Natural killer cell treated with Interleukin-12 subunit alpha and Interleukin-12 subunit beta and Interleukin-15 and Interleukin-18, amount 100 ng/mL, for 72 hours (primary cell): Measurements from ENCODE around the gene CAB39L. TPM values are rescaled to one million over a fixed set of nuclear protein-coding genes. Genes with fewer than 3 reads are reported as not detected.
"Not testable (repeated sequence)": the region's sequence is repeated elsewhere in the genome, so short reads cannot be mapped to it uniquely, and the experiment has no call there.

Experiments
- ATAC-seq, 2 donors: fragments of 150-1000 bp; cut with Tn5 transposase in 1 of 2; sonication (Bioruptor Pico), chemical (Tn5 transposase) in 1 of 2; 2 replicates each; pipeline ENCODE4 v1.10.0; 2021
- DNase-seq: peaks from one replicate; pipeline ENCODE4 v3.0.0; 2022; ENCODE audit warnings: low spot score
- H3K27ac Mint-ChIP-seq, 2 donors: 1 replicate in 1 of 2; 2 replicates in 1 of 2; pipeline ENCODE4 v1.8.0; 2022; ENCODE audit warnings: mixed read lengths in 2 of 2, mild to moderate bottlenecking in 1 of 2, moderate library complexity in 1 of 2
- H3K27me3 Mint-ChIP-seq, 2 donors: 1 replicate in 1 of 2; 2 replicates in 1 of 2; pipeline ENCODE4 v1.8.0; 2022; ENCODE audit warnings: mixed read lengths in 2 of 2
- H3K36me3 Mint-ChIP-seq: one replicate; pipeline ENCODE4 v1.8.0; 2022; ENCODE audit warnings: mixed read lengths
- H3K4me1 Mint-ChIP-seq, 2 donors: 1 replicate in 1 of 2; 2 replicates in 1 of 2; pipeline ENCODE4 v1.8.0; 2022; ENCODE audit warnings: low read depth in 2 of 2, mixed read lengths in 2 of 2, mild to moderate bottlenecking in 1 of 2
- H3K4me3 Mint-ChIP-seq: one replicate; pipeline ENCODE4 v1.8.0; 2022; ENCODE audit warnings: mixed read lengths
- H3K9me3 Mint-ChIP-seq: 2 replicates; pipeline ENCODE4 v1.8.0; 2022; ENCODE audit warnings: mixed read lengths
- total RNA-seq, 2 donors: library from RNA; stranded (reverse); gene quantifications; one replicate each; pipeline ENCODE4 v1.2.3, GENCODE V29; 2022

CAB39L gene
- total RNA-seq, 2 donors from 2014 or later, result 6.4 to 8.1 TPM

- no peaks in the 10 kb centered on the region for H3K9me3 Mint-ChIP-seq
- ATAC-seq, result no peak
- no peaks in the 10 kb centered on the region for H3K36me3 Mint-ChIP-seq
- no peak overlapping the region for H3K4me3 Mint-ChIP-seq
- DNase-seq, result no peak
- no peaks in the 10 kb centered on the region for H3K27me3 Mint-ChIP-seq
- no peak overlapping the region for H3K27ac Mint-ChIP-seq
- no peaks in the 10 kb centered on the region for H3K4me1 Mint-ChIP-seq
Observed at GRCh38 chr13:49341941-49342340, 101.9 kb downstream of the CAB39L start.

GRCh38 chr13:49341517-49341916, 102.3 kb downstream of the CAB39L start:
- H3K27me3 Mint-ChIP-seq, result no peaks in the 10 kb centered on the region
- no peak for ATAC-seq
- no peaks in the 10 kb centered on the region for H3K4me1 Mint-ChIP-seq
- no peaks in the 10 kb centered on the region for H3K36me3 Mint-ChIP-seq
- H3K4me3 Mint-ChIP-seq, result no peak overlapping the region
- no peak overlapping the region for H3K27ac Mint-ChIP-seq
- no peaks in the 10 kb centered on the region for H3K9me3 Mint-ChIP-seq
- DNase-seq, result no peak

- H3K4me1 Mint-ChIP-seq, result no peaks in the 10 kb centered on the region
- H3K27ac Mint-ChIP-seq, result no peak overlapping the region
- no peak overlapping the region for H3K4me3 Mint-ChIP-seq
- DNase-seq (no peak), ATAC-seq (no peak)
- H3K27me3 Mint-ChIP-seq, result no peaks in the 10 kb centered on the region
- no peaks in the 10 kb centered on the region for H3K36me3 Mint-ChIP-seq
- no peaks in the 10 kb centered on the region for H3K9me3 Mint-ChIP-seq
Observed at GRCh38 chr13:49340161-49340560, 103.7 kb downstream of the CAB39L start.

- H3K4me1 Mint-ChIP-seq, result no peaks in the 10 kb centered on the region
- ATAC-seq (no peak), DNase-seq (no peak)
- no peaks in the 10 kb centered on the region for H3K27me3 Mint-ChIP-seq
- no peaks in the 10 kb centered on the region for H3K9me3 Mint-ChIP-seq
- no peak overlapping the region for H3K27ac Mint-ChIP-seq
- no peaks in the 10 kb centered on the region for H3K36me3 Mint-ChIP-seq
- no peak overlapping the region for H3K4me3 Mint-ChIP-seq
Observed at GRCh38 chr13:49336655-49337054, 107.2 kb downstream of the CAB39L start.

GRCh38 chr13:49330546-49330864, 113.4 kb downstream of the CAB39L start:
- Mint-ChIP-seq H3K27me3 (no peaks in the 10 kb centered on the region), H3K36me3 (no peaks in the 10 kb centered on the region), H3K4me1 (no peaks in the 10 kb centered on the region), H3K9me3 (no peaks in the 10 kb centered on the region), H3K4me3 (no peak overlapping the region), H3K27ac (no peak overlapping the region)
- ATAC-seq, result no peak
- no peak for DNase-seq

- Mint-ChIP-seq H3K36me3 (no peaks in the 10 kb centered on the region), H3K4me1 (no peaks in the 10 kb centered on the region), H3K4me3 (no peak overlapping the region), H3K27me3 (no peaks in the 10 kb centered on the region), H3K27ac (no peak overlapping the region), H3K9me3 (no peaks in the 10 kb centered on the region)
- DNase-seq, result no peak
- ATAC-seq, result no peak
Observed at GRCh38 chr13:49329831-49330545, 113.9 kb downstream of the CAB39L start.

GRCh38 chr13:49327145-49327544, 116.7 kb downstream of the CAB39L start:
- H3K36me3 Mint-ChIP-seq, DNase-seq, H3K4me3 Mint-ChIP-seq, ATAC-seq, H3K27me3 Mint-ChIP-seq, H3K9me3 Mint-ChIP-seq, H3K4me1 Mint-ChIP-seq, H3K27ac Mint-ChIP-seq: not testable (repeated sequence)

GRCh38 chr13:49326222-49326917, 117.5 kb downstream of the CAB39L start:
- Mint-ChIP-seq H3K27ac (no peak overlapping the region), H3K4me1 (peaks cover 0 to under 1% of the 10 kb centered on the region in 2 donors), H3K9me3 (no peaks in the 10 kb centered on the region), H3K4me3 (no peak overlapping the region), H3K27me3 (no peaks in the 10 kb centered on the region), H3K36me3 (no peaks in the 10 kb centered on the region)
- DNase-seq, result no peak
- no peak for ATAC-seq

- Mint-ChIP-seq H3K9me3 (no peaks in the 10 kb centered on the region), H3K4me3 (no peak overlapping the region), H3K27me3 (no peaks in the 10 kb centered on the region), H3K36me3 (no peaks in the 10 kb centered on the region), H3K27ac (no peak overlapping the region), H3K4me1 (peaks cover 0 to 2% of the 10 kb centered on the region in 2 donors)
- DNase-seq, result no peak
- no peak for ATAC-seq
Observed at GRCh38 chr13:49323344-49323743, 120.5 kb downstream of the CAB39L start.

- DNase-seq, result no peak
- no peaks in the 10 kb centered on the region for H3K27me3 Mint-ChIP-seq
- ATAC-seq, result no peak
Observed at GRCh38 chr13:49322702-49323101, 121.2 kb downstream of the CAB39L start.

GRCh38 chr13:49320975-49321374, 122.9 kb downstream of the CAB39L start:
- H3K9me3 Mint-ChIP-seq, result no peaks in the 10 kb centered on the region
- H3K27ac Mint-ChIP-seq, result no peak overlapping the region
- peaks cover 0 to 2% of the 10 kb centered on the region in 2 donors for H3K4me1 Mint-ChIP-seq
- DNase-seq, result no peak
- no peak overlapping the region for H3K4me3 Mint-ChIP-seq
- H3K36me3 Mint-ChIP-seq, result no peaks in the 10 kb centered on the region
- ATAC-seq, result no peak
- H3K27me3 Mint-ChIP-seq, result no peaks in the 10 kb centered on the region

More at GRCh38 chr13:49322702-49323101, 121.2 kb downstream of the CAB39L start:
- H3K27ac Mint-ChIP-seq, result no peak overlapping the region
- no peaks in the 10 kb centered on the region for H3K36me3 Mint-ChIP-seq
- no peaks in the 10 kb centered on the region for H3K9me3 Mint-ChIP-seq
- H3K4me3 Mint-ChIP-seq, result no peak overlapping the region
- peaks cover 0 to 2% of the 10 kb centered on the region in 2 donors for H3K4me1 Mint-ChIP-seq

GRCh38 chr13:49319951-49320350, 123.9 kb downstream of the CAB39L start:
- no peaks in the 10 kb centered on the region for H3K27me3 Mint-ChIP-seq
- no peak overlapping the region for H3K27ac Mint-ChIP-seq

GRCh38 chr13:49319551-49319950, 124.3 kb downstream of the CAB39L start:
- Mint-ChIP-seq H3K27me3 (no peaks in the 10 kb centered on the region), H3K27ac (no peak overlapping the region), H3K9me3 (no peaks in the 10 kb centered on the region), H3K4me1 (peaks cover 0 to 2% of the 10 kb centered on the region in 2 donors), H3K4me3 (no peak overlapping the region), H3K36me3 (no peaks in the 10 kb centered on the region)
- DNase-seq (no peak), ATAC-seq (no peak)

More at GRCh38 chr13:49319951-49320350, 123.9 kb downstream of the CAB39L start:
- ATAC-seq (no peak), DNase-seq (no peak)
- Mint-ChIP-seq H3K4me3 (no peak overlapping the region), H3K9me3 (no peaks in the 10 kb centered on the region), H3K4me1 (peaks cover 0 to 2% of the 10 kb centered on the region in 2 donors), H3K36me3 (no peaks in the 10 kb centered on the region)

GRCh38 chr13:49315756-49316482, 127.9 kb downstream of the CAB39L start:
- DNase-seq, result no peak
- Mint-ChIP-seq H3K4me1 (peaks cover 0 to 4% of the 10 kb centered on the region in 2 donors), H3K4me3 (no peak overlapping the region), H3K27me3 (no peaks in the 10 kb centered on the region), H3K36me3 (no peaks in the 10 kb centered on the region), H3K9me3 (no peaks in the 10 kb centered on the region), H3K27ac (no peak overlapping the region)
- ATAC-seq, result no peak
